Mesothelial cell of epicardium (in vitro differentiated cells): ENCODE data around the gene SOD1. TPM values are rescaled to one million over a fixed set of nuclear protein-coding genes. Genes with fewer than 3 reads are reported as not detected.
"Not testable (repeated sequence)": the region's sequence is repeated elsewhere in the genome, so short reads cannot be mapped to it uniquely, and the experiment has no call there.

Experiments
- DNase-seq, 2 experiments: peaks; one replicate each; pipeline ENCODE4 v3.0.0; 2021; ENCODE audit warnings: low spot score in 2 of 2; ENCODE audit not compliant: unreplicated experiment in 2 of 2
- H3K27ac Mint-ChIP-seq: 2 replicates; pipeline ENCODE4 v1.8.0; 2021; ENCODE audit warnings: mixed read lengths
- H3K27me3 Mint-ChIP-seq: 2 replicates; pipeline ENCODE4 v1.8.0; 2021; ENCODE audit warnings: low read depth, mixed read lengths
- H3K36me3 Mint-ChIP-seq: 2 replicates; pipeline ENCODE4 v1.8.0; 2021; ENCODE audit warnings: mixed read lengths
- H3K4me1 Mint-ChIP-seq: 2 replicates; pipeline ENCODE4 v1.8.0; 2021; ENCODE audit warnings: mixed read lengths
- H3K4me3 Mint-ChIP-seq: 2 replicates; pipeline ENCODE4 v1.8.0; 2021; ENCODE audit warnings: mild to moderate bottlenecking, moderate library complexity, mixed read lengths
- H3K9me3 Mint-ChIP-seq: 2 replicates; pipeline ENCODE4 v1.8.0; 2021; ENCODE audit warnings: mixed read lengths
- CTCF ChIP-seq: fragments of 200-600 bp; sonication (generic); IDR thresholded peaks from one replicate; pipeline ENCODE4 v1.5.0; 2021; ENCODE audit warnings: antibody characterized with exemption; ENCODE audit not compliant: unreplicated experiment
- total RNA-seq: library from RNA; stranded (reverse); gene quantifications from 3 replicates; pipeline ENCODE4 v1.2.1, GENCODE V29; 2021

SOD1 gene
- total RNA-seq, 1 donor from 2014 or later = 154 TPM

GRCh38 chr21:31658053-31658452 lies 1.4 kb upstream of the SOD1 start:
- DNase-seq = no peak
- no peak overlapping the region for H3K27ac Mint-ChIP-seq
- H3K4me1 Mint-ChIP-seq = peaks cover 28% of the 10 kb centered on the region
- peaks cover 10% of the 10 kb centered on the region for H3K36me3 Mint-ChIP-seq
- no peaks in the 10 kb centered on the region for H3K27me3 Mint-ChIP-seq
- H3K4me3 Mint-ChIP-seq = no peak overlapping the region
- TF ChIP-seq CTCF = no peak
- H3K9me3 Mint-ChIP-seq = no peaks in the 10 kb centered on the region

- Mint-ChIP-seq H3K4me1 (peaks cover 28% of the 10 kb centered on the region), H3K27ac (peak overlapping the region; percentile 98), H3K9me3 (no peaks in the 10 kb centered on the region), H3K36me3 (peaks cover 14% of the 10 kb centered on the region), H3K4me3 (peak overlapping the region; percentile 98), H3K27me3 (no peaks in the 10 kb centered on the region)
- DNase-seq = no peak
- no peak for TF ChIP-seq CTCF
Observed at GRCh38 chr21:31659286-31659535, 282 bp upstream of the SOD1 start.

- no peaks in the 10 kb centered on the region for H3K27me3 Mint-ChIP-seq
Observed at GRCh38 chr21:31660259-31660565, 719 bp downstream of the SOD1 start.

GRCh38 chr21:31660591-31660990 lies 1.1 kb downstream of the SOD1 start:
- peak overlapping the region; percentile 87 for H3K4me3 Mint-ChIP-seq
- peaks cover 33% of the 10 kb centered on the region for H3K4me1 Mint-ChIP-seq
- TF ChIP-seq CTCF = no peak
- H3K27me3 Mint-ChIP-seq = no peaks in the 10 kb centered on the region
- peak overlapping the region; percentile 79 for H3K27ac Mint-ChIP-seq
- H3K36me3 Mint-ChIP-seq = peaks cover 16% of the 10 kb centered on the region
- no peaks in the 10 kb centered on the region for H3K9me3 Mint-ChIP-seq
- no peak for DNase-seq

More at GRCh38 chr21:31660259-31660565, 719 bp downstream of the SOD1 start:
- H3K4me1 Mint-ChIP-seq = peaks cover 30% of the 10 kb centered on the region
- H3K9me3 Mint-ChIP-seq = no peaks in the 10 kb centered on the region
- TF ChIP-seq CTCF = no peak
- H3K27ac Mint-ChIP-seq = peak overlapping the region; percentile 79
- no peak for DNase-seq
- peak overlapping the region; percentile 87 for H3K4me3 Mint-ChIP-seq
- H3K36me3 Mint-ChIP-seq = peaks cover 16% of the 10 kb centered on the region

GRCh38 chr21:31663584-31664249 lies 4.2 kb downstream of the SOD1 start:
- Mint-ChIP-seq H3K4me1 (peaks cover 42% of the 10 kb centered on the region), H3K4me3 (no peak overlapping the region), H3K36me3 (peaks cover 19% of the 10 kb centered on the region), H3K9me3 (no peaks in the 10 kb centered on the region), H3K27me3 (no peaks in the 10 kb centered on the region), H3K27ac (no peak overlapping the region)
- no peak for TF ChIP-seq CTCF
- no peak for DNase-seq

- peaks cover 21% of the 10 kb centered on the region for H3K36me3 Mint-ChIP-seq
- no peaks in the 10 kb centered on the region for H3K9me3 Mint-ChIP-seq
- TF ChIP-seq CTCF = no peak
- H3K27ac Mint-ChIP-seq = no peak overlapping the region
- no peaks in the 10 kb centered on the region for H3K27me3 Mint-ChIP-seq
- no peak for DNase-seq
- H3K4me3 Mint-ChIP-seq = no peak overlapping the region
- H3K4me1 Mint-ChIP-seq = peaks cover 30% of the 10 kb centered on the region
Observed at GRCh38 chr21:31665397-31665796, 5.9 kb downstream of the SOD1 start.

GRCh38 chr21:31665869-31666268 lies 6.4 kb downstream of the SOD1 start:
- peaks cover 23% of the 10 kb centered on the region for H3K36me3 Mint-ChIP-seq
- DNase-seq, H3K4me3 Mint-ChIP-seq, H3K27me3 Mint-ChIP-seq, H3K27ac Mint-ChIP-seq, H3K9me3 Mint-ChIP-seq: not testable (repeated sequence)
- peaks cover 26% of the 10 kb centered on the region for H3K4me1 Mint-ChIP-seq
